OCI-LY3 (cell line): Measurements from ENCODE around the gene SLIT1.

Source experiments
- EZH2phosphoT487 ChIP-seq: fragments of 200-600 bp; shearing (Covaris generic); IDR thresholded peaks from 2 replicates; pipeline ENCODE4 v1.6.1; 2018; ENCODE audit warnings: antibody characterized with exemption, mixed run types, low read depth
- TF ChIP-seq, protein P1 (sequence below): fragments of 200-600, 300-600 bp; sonication (generic); IDR thresholded peaks from 2 replicates; pipeline ENCODE4 v1.5.1; 2014; ENCODE audit warnings: antibody characterized with exemption, low read length, low read depth

DNA sequence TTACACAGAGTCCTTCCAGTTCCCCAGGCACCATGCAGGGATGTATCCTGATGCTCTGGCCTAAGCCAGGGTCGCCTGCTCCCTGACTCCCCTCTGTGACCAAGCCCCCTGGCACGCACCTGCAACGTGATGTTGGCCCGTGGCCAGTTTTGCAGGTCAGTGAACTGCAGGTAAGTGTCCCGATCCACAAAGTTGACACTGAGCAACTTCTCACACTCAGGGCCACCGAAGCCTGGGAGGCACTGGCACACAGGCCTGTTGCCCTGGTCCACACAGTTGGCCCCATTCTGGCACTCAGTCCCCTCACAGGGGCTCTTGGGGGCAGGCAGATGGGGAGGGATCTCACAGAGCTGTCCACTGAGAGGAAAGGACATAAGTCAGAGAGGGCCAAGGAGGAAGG, 179.4 kb downstream of the SLIT1 start:
- TF ChIP-seq, protein P1, sequence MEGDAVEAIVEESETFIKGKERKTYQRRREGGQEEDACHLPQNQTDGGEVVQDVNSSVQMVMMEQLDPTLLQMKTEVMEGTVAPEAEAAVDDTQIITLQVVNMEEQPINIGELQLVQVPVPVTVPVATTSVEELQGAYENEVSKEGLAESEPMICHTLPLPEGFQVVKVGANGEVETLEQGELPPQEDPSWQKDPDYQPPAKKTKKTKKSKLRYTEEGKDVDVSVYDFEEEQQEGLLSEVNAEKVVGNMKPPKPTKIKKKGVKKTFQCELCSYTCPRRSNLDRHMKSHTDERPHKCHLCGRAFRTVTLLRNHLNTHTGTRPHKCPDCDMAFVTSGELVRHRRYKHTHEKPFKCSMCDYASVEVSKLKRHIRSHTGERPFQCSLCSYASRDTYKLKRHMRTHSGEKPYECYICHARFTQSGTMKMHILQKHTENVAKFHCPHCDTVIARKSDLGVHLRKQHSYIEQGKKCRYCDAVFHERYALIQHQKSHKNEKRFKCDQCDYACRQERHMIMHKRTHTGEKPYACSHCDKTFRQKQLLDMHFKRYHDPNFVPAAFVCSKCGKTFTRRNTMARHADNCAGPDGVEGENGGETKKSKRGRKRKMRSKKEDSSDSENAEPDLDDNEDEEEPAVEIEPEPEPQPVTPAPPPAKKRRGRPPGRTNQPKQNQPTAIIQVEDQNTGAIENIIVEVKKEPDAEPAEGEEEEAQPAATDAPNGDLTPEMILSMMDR, result no peak
- TF ChIP-seq EZH2phosphoT487, result no peak
